K562 (cell line): ENCODE results near the gene RAB25.

Experiments used
- FOXM1 ChIP-seq, 2 experiments: fragments of 450-650 bp in 1 of 2; sonication (generic) in 1 of 2; formaldehyde crosslinking in 1 of 2; IDR thresholded peaks; 2 replicates each; pipeline versions ENCODE4 v1.6.1 to v1.9.0; 2017 to 2022; ENCODE audit warnings: low read depth in 2 of 2, mild to moderate bottlenecking in 2 of 2, missing genetic modification reagents in 1 of 2, moderate library complexity in 1 of 2
- GATA2 ChIP-seq: sonication (generic); formaldehyde crosslinking; IDR thresholded peaks from 2 replicates; pipeline ENCODE4 v1.4.0; 2020; ENCODE audit warnings: mild to moderate bottlenecking, missing genetic modification reagents
- GTF2F1 ChIP-seq: IDR thresholded peaks from 2 replicates; pipeline ENCODE4 v1.6.1; 2011; ENCODE audit warnings: low read depth, low read length, improper control_type of control experiment
- NFIC ChIP-seq: fragments of 450-650 bp; IDR thresholded peaks from 2 replicates; pipeline ENCODE4 v1.6.1; 2017; ENCODE audit warnings: mild to moderate bottlenecking, inconsistent platforms
- NONO ChIP-seq, 2 experiments: fragments of 200-400 bp in 1 of 2; fragments of 450-650 bp in 1 of 2; formaldehyde crosslinking in 1 of 2; IDR thresholded peaks; 2 replicates each; pipeline ENCODE4 v1.6.1; 2017; ENCODE audit warnings: low read depth in 2 of 2, mild to moderate bottlenecking in 2 of 2, moderate library complexity in 2 of 2, low read length in 1 of 2
- PHF21A ChIP-seq: fragments of 450-650 bp; IDR thresholded peaks from 2 replicates; pipeline ENCODE4 v1.6.1; 2017; ENCODE audit warnings: low read depth, borderline replicate concordance
- POLR2A ChIP-seq: fragments of 450-650 bp; conservative IDR thresholded peaks from 2 replicates; pipeline ENCODE4 v1.6.1; 2016
- TOE1 ChIP-seq, 2 experiments: fragments of 450-650 bp in 1 of 2; sonication (generic) in 1 of 2; formaldehyde crosslinking in 1 of 2; IDR thresholded peaks; 2 replicates each; pipeline versions ENCODE4 v1.7.1 to v1.8.0; 2016 to 2022; ENCODE audit warnings: borderline replicate concordance in 2 of 2, mild to moderate bottlenecking in 2 of 2, antibody characterized with exemption in 1 of 2, inconsistent platforms in 1 of 2, low read depth in 1 of 2, missing genetic modification reagents in 1 of 2, moderate library complexity in 1 of 2
- ZNF282 ChIP-seq: sonication (generic); formaldehyde crosslinking; IDR thresholded peaks from 2 replicates; pipeline ENCODE4 v1.8.1; 2023; ENCODE audit warnings: missing genetic modification reagents
- TF ChIP-seq, protein P1 (sequence below): sonication (generic); formaldehyde crosslinking; IDR thresholded peaks from 2 replicates; pipeline ENCODE4 v1.8.0; 2023; ENCODE audit warnings: mild to moderate bottlenecking, missing genetic modification reagents
- TF ChIP-seq, protein P2 (sequence below), 3 experiments: IDR thresholded peaks in 2 of 3; conservative IDR thresholded peaks in 1 of 3; 2 replicates each; pipeline ENCODE4 v1.5.1; 2011 to 2012; ENCODE audit warnings: low read length in 3 of 3, mild to moderate bottlenecking in 3 of 3, control low read depth in 2 of 3, improper control_type of control experiment in 1 of 3, inconsistent platforms in 1 of 3, low read depth in 1 of 3, mixed read lengths in 1 of 3, moderate library complexity in 1 of 3; ENCODE audit not compliant: insufficient read depth in 2 of 3

DNA sequence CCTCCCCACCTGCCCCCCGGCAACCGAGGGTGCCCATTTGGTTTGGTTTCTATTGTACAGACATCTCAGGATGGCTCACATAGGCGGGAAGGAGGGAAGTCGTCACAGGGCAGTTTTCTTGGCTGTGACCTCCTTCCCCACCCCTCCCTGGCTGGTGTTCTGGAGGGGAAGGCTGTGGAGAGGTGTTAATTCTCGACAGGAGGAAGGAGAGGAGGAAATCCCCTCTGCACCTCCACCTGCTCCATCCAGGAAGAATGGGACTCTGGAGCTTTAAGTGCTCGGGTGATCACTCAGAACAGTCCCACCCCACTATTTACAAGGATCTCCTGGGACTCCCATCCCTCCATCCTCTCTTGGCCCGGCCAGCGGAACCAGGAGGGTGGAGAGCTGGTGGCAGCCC, 13.7 kb downstream of the RAB25 start:
- TF ChIP-seq FOXM1 (IDR thresholded peaks at IDR 0.05; ENCODE audit: low read depth) (no peak), FOXM1 (CRISPR knock-in tag; IDR thresholded peaks at IDR 0.05; ENCODE audit: low read depth) (no peak), GTF2F1 (no peak), PHF21A (no peak), POLR2A (no peak), NFIC (no peak), ZNF282 (CRISPR knock-in tag) (no peak), GATA2 (CRISPR knock-in tag) (no peak), TOE1 (IDR thresholded peaks at IDR 0.05; ENCODE audit: borderline replicate concordance) (no peak), TOE1 (CRISPR knock-in tag; IDR thresholded peaks at IDR 0.05; ENCODE audit: borderline replicate concordance, low read depth) (no peak), NONO (IDR thresholded peaks at IDR 0.05; ENCODE audit: low read depth in 2 of 2, low read length in 1 of 2) (no peak)
- TF ChIP-seq, protein P1, sequence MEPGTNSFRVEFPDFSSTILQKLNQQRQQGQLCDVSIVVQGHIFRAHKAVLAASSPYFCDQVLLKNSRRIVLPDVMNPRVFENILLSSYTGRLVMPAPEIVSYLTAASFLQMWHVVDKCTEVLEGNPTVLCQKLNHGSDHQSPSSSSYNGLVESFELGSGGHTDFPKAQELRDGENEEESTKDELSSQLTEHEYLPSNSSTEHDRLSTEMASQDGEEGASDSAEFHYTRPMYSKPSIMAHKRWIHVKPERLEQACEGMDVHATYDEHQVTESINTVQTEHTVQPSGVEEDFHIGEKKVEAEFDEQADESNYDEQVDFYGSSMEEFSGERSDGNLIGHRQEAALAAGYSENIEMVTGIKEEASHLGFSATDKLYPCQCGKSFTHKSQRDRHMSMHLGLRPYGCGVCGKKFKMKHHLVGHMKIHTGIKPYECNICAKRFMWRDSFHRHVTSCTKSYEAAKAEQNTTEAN (CRISPR knock-in tag) = no peak
- TF ChIP-seq, protein P2, sequence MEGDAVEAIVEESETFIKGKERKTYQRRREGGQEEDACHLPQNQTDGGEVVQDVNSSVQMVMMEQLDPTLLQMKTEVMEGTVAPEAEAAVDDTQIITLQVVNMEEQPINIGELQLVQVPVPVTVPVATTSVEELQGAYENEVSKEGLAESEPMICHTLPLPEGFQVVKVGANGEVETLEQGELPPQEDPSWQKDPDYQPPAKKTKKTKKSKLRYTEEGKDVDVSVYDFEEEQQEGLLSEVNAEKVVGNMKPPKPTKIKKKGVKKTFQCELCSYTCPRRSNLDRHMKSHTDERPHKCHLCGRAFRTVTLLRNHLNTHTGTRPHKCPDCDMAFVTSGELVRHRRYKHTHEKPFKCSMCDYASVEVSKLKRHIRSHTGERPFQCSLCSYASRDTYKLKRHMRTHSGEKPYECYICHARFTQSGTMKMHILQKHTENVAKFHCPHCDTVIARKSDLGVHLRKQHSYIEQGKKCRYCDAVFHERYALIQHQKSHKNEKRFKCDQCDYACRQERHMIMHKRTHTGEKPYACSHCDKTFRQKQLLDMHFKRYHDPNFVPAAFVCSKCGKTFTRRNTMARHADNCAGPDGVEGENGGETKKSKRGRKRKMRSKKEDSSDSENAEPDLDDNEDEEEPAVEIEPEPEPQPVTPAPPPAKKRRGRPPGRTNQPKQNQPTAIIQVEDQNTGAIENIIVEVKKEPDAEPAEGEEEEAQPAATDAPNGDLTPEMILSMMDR (IDR thresholded peaks at IDR 0.05 in 2 of 3, conservative IDR thresholded peaks at IDR 0.05 in 1 of 3; ENCODE audit: insufficient read depth in 2 of 3, low read depth in 1 of 3, low read length in 3 of 3) = no peak
